ENCODE results near the gene SCEL. TPM values are rescaled to one million over a fixed set of nuclear protein-coding genes. Genes with fewer than 3 reads are reported as not detected.

SCEL gene
- total RNA-seq, 1 experiment from 2014 or later: 3.5 TPM

DNA sequence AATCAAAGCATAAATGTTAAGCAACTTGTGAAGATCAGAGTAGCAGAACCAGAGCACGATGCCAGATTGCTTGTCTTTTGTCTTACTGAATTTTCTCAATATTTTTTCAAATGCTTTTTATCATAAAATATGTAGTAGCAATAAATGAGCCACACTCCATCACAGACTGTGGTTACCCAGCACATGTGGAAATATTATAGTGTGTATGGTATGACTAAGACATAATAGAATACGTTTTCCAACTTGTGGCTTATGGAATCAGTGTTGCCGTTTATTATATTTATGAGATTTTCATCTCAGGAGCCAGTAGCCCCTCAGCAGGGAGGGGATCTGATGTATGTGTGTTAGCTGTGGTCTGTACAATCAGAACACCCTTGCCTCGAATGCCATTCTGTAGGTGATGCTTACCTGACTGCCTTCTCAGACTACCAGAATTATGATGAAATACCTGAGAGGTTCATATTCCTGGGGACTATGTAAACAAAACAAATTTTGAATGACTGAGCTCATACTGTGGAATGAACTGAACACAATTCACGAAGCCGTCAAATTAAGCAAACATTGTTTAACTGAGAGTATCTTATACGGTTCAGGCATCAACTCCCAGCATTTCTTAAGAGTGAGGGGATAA, 1.9 kb downstream of the SCEL start:
- ChIA-PET POLR2A (ENCODE audit: unreplicated experiment) (no interaction called here), CTCF (interaction anchor here (0.6 to 1.1 kb wide), 2 partner anchors 16 to 44 kb away, joined by 3 to 6 read pairs; no protein-coding TSS in a partner anchor)
- BruUV-seq (replicated peaks): TSS peak; percentile 63
- DNase-seq (peak; percentile 83), ATAC-seq (peak; percentile 74)
- H3K9me3 ChIP-seq (ENCODE audit: low read length): no peaks in the 10 kb centered on the region
- H3K4me1 ChIP-seq (ENCODE audit: insufficient read depth, low read length): peaks cover 56% of the 10 kb centered on the region
- H3K79me2 ChIP-seq (ENCODE audit: low read length): no peaks in the 10 kb centered on the region
- H3K36me3 ChIP-seq (ENCODE audit: low read depth, low read length): no peaks in the 10 kb centered on the region
- no peak overlapping the region for H2AFZ ChIP-seq (ENCODE audit: low read length)
- H3K27ac ChIP-seq (ENCODE audit: low read length): peak overlapping the region; percentile 65
- peaks cover 12% of the 10 kb centered on the region for H3F3A ChIP-seq (ENCODE audit: low read length, unreplicated experiment)
- H3K9ac ChIP-seq (ENCODE audit: low read length): no peak overlapping the region
- H3K4me2 ChIP-seq (ENCODE audit: low read length): peak overlapping the region; percentile 74
- no peaks in the 10 kb centered on the region for H3K9me2 ChIP-seq (replicated peaks; ENCODE audit: low read length)
- no peaks in the 10 kb centered on the region for H3K27me3 ChIP-seq (ENCODE audit: low read length)
- intact Hi-C loops (cut with micrococcal nuclease): loop anchor here (1.0 kb wide), 1 partner anchor 15 kb away; no protein-coding TSS in a partner anchor
- TF ChIP-seq EZH2phosphoT487 (IDR thresholded peaks at IDR 0.05; ENCODE audit: borderline replicate concordance, low read length) (no peak), EZH2 (IDR thresholded peaks at IDR 0.05; ENCODE audit: low read length, unreplicated experiment) (no peak)
- TF ChIP-seq, protein P1, sequence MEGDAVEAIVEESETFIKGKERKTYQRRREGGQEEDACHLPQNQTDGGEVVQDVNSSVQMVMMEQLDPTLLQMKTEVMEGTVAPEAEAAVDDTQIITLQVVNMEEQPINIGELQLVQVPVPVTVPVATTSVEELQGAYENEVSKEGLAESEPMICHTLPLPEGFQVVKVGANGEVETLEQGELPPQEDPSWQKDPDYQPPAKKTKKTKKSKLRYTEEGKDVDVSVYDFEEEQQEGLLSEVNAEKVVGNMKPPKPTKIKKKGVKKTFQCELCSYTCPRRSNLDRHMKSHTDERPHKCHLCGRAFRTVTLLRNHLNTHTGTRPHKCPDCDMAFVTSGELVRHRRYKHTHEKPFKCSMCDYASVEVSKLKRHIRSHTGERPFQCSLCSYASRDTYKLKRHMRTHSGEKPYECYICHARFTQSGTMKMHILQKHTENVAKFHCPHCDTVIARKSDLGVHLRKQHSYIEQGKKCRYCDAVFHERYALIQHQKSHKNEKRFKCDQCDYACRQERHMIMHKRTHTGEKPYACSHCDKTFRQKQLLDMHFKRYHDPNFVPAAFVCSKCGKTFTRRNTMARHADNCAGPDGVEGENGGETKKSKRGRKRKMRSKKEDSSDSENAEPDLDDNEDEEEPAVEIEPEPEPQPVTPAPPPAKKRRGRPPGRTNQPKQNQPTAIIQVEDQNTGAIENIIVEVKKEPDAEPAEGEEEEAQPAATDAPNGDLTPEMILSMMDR (conservative IDR thresholded peaks at IDR 0.05; ENCODE audit: low read depth, low read length): no peak
- H3K4me3 ChIP-seq (ENCODE audit: low read length): peak overlapping the region; percentile 45; the same call in 1 of the 2 replicates
- no peaks in the 10 kb centered on the region for H4K20me1 ChIP-seq (ENCODE audit: low read length)

DNA sequence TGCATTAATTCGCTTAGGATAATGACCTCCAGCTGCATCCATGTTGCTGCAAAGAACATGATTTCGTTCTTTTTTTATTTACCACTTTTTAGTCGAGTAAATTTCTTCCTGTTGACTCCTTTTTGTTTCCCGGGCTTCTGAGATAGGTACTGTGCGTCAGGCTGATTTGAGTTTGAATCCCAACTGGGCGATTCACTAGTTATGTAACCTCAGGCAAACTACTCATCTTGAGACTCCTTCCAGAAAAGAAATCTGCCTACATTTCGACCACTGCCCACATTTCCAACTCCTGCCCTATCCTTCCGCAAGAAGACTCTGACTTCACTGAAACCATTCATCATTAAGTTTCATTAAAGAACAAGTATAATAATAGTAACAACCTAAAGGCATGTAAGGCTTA, 8.2 kb downstream of the SCEL start:
- Histone ChIP-seq H2AFZ (ENCODE audit: low read length) (no peak overlapping the region), H4K20me1 (ENCODE audit: low read length) (no peaks in the 10 kb centered on the region), H3K79me2 (ENCODE audit: low read length) (no peaks in the 10 kb centered on the region), H3F3A (ENCODE audit: low read length, unreplicated experiment) (no peaks in the 10 kb centered on the region), H3K36me3 (ENCODE audit: low read depth, low read length) (no peaks in the 10 kb centered on the region), H3K4me1 (ENCODE audit: insufficient read depth, low read length) (peaks cover 17% of the 10 kb centered on the region), H3K4me3 (ENCODE audit: low read length) (no peak overlapping the region), H3K9ac (ENCODE audit: low read length) (no peak overlapping the region), H3K4me2 (ENCODE audit: low read length) (peak overlapping the region; percentile 21; the same call in 1 of the 2 replicates), H3K27ac (ENCODE audit: low read length) (no peak overlapping the region), H3K27me3 (ENCODE audit: low read length) (no peaks in the 10 kb centered on the region), H3K9me3 (ENCODE audit: low read length) (no peaks in the 10 kb centered on the region), H3K9me2 (replicated peaks; ENCODE audit: low read length) (no peaks in the 10 kb centered on the region)
- ATAC-seq: no peak
- TF ChIP-seq, protein P1 (conservative IDR thresholded peaks at IDR 0.05; ENCODE audit: low read depth, low read length): no peak
- no peak for TF ChIP-seq EZH2phosphoT487 (IDR thresholded peaks at IDR 0.05; ENCODE audit: borderline replicate concordance, low read length)
- TF ChIP-seq EZH2 (IDR thresholded peaks at IDR 0.05; ENCODE audit: low read length, unreplicated experiment): no peak
- no TSS peak for BruUV-seq (replicated peaks)
- ChIA-PET POLR2A (ENCODE audit: unreplicated experiment) (no interaction called here), CTCF (no interaction called here)
- intact Hi-C loops (cut with micrococcal nuclease): no loop called here
- DNase-seq: no peak

DNA sequence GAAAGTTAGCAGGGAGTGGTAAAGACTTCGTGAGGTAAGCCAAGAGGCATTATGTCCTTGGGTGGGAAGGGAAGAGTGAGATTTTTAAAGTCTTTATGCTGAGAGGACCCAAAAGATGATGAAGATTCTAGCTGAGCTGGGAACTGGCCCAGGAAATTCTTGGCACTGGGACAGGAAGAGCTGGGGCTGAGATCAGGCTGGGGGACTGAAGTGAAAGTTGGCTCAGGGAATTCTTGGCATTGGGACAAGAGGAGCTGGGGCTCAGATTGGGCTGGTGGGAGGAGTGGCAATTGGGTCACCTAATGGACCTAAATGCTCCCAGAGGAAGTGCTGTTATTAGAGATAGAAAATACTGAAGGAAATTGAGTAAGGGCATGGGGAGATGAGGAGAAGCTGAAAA, 8.8 kb downstream of the SCEL start:
- peak; percentile 66 for DNase-seq
- Histone ChIP-seq H3K79me2 (ENCODE audit: low read length) (no peaks in the 10 kb centered on the region), H3K36me3 (ENCODE audit: low read depth, low read length) (no peaks in the 10 kb centered on the region), H3K4me3 (ENCODE audit: low read length) (no peak overlapping the region), H4K20me1 (ENCODE audit: low read length) (no peaks in the 10 kb centered on the region), H3K9me3 (ENCODE audit: low read length) (no peaks in the 10 kb centered on the region), H3K9me2 (replicated peaks; ENCODE audit: low read length) (no peaks in the 10 kb centered on the region), H3K9ac (ENCODE audit: low read length) (no peak overlapping the region), H3K4me2 (ENCODE audit: low read length) (peak overlapping the region; percentile 21; the same call in 1 of the 2 replicates), H2AFZ (ENCODE audit: low read length) (no peak overlapping the region), H3K4me1 (ENCODE audit: insufficient read depth, low read length) (peaks cover 14% of the 10 kb centered on the region), H3K27ac (ENCODE audit: low read length) (no peak overlapping the region), H3F3A (ENCODE audit: low read length, unreplicated experiment) (no peaks in the 10 kb centered on the region), H3K27me3 (ENCODE audit: low read length) (no peaks in the 10 kb centered on the region)
- CTCF ChIA-PET: no interaction called here
- TF ChIP-seq EZH2 (IDR thresholded peaks at IDR 0.05; ENCODE audit: low read length, unreplicated experiment) (no peak), EZH2phosphoT487 (IDR thresholded peaks at IDR 0.05; ENCODE audit: borderline replicate concordance, low read length) (no peak)
- TF ChIP-seq, protein P1 (conservative IDR thresholded peaks at IDR 0.05; ENCODE audit: low read depth, low read length): no peak
- intact Hi-C loops (cut with micrococcal nuclease): no loop called here
- BruUV-seq (replicated peaks): no TSS peak
- ATAC-seq: no peak
- POLR2A ChIA-PET (ENCODE audit: unreplicated experiment): no interaction called here
